ENCODE data around the gene DUSP9. TPM values are rescaled to one million over a fixed set of nuclear protein-coding genes. Genes with fewer than 3 reads are reported as not detected.

Gene DUSP9
- polyA plus RNA-seq, 1 donor = 0.14 TPM

DNA sequence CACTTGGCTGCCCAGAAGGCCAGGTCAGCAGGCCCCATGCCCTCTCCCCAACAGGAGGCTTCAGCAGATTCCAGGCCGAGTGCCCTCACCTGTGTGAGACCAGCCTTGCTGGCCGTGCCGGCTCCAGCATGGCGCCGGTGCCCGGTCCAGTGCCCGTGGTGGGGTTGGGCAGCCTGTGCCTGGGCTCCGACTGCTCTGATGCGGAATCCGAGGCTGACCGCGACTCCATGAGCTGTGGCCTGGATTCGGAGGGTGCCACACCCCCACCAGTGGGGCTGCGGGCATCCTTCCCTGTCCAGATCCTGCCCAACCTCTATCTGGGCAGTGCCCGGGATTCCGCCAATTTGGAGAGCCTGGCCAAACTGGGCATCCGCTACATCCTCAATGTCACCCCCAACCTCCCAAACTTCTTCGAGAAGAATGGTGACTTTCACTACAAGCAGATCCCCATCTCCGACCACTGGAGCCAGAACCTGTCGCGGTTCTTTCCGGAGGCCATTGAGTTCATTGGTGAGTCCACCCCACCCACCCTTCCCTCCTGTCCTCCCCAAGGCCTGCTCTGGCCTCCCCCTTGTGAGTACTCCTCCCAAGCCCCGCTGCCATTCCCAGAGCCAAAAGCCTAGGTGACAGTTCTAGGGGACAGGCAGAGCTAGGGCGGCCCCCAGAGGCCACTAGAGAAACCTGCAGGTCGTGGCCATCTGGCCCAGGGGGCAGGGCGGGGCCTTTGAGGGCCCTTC lies 2.3 kb downstream of the DUSP9 start:
- DNase-seq = no peak

- no peak for DNase-seq
Observed at GRCh38 chrX:153649915-153650782, 3.1 kb downstream of the DUSP9 start.

DNA sequence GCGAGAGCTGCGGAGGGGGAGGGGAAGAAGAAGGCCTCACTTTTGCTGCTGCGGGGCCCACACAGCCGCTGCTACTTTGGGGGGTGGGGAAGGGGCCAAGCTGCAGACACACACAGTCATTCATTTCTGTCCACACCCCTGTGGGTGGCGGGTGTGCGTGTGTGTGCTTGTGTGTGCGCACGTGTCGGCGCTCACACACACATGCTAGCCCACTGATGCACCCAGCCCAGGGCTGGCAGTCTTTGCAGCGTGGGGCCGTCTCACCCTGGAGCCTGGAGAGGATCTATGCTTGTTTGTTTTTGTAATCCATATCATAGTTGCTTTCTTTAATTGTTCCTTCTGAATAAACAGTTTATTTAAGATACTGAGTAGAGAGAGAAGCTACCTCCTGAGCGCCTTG lies 4.0 kb downstream of the DUSP9 start:
- DNase-seq = no peak

GRCh38 chrX:153651540-153652079 lies 4.6 kb downstream of the DUSP9 start:
- no peak for DNase-seq

DNA sequence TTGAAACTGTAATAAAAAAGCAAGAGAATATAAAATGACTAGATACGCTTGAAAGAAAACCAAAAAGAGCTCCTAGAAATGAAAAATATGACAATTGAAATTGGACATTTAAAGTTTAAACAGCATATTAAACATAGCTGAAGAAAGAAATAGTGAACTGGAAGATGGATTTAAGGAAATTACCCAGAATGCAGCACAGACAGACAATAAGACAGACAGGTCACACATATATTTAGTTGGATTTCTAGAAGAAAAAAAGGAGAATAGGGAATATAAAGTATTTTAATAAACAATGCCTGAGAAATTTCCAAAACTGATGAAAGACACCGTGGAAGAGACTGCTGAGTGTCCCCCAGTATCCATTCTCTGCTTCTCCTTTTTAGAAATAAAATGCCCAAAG lies 6.6 kb downstream of the DUSP9 start:
- DNase-seq = no peak

GRCh38 chrX:153657161-153657560 lies 10.2 kb downstream of the DUSP9 start:
- no peak for DNase-seq

DNA sequence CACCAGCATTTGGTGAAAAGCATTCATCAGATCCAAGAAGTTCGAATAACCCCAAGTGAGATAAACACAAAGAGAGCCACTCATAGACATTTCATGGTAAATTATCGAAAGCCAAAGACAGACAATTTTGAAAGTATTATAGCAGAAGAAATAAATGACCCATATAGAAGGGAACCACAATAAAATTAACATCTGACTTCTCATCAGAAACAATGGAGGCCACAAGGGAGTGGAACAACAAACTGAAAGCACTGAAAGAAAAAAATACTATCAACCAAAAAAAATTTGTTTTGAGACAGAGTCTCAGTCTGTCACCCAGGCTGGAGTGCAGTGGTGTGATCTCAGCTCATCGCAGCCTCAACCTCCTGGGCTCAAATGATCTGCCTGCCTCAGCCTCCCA lies 12.3 kb downstream of the DUSP9 start:
- no peak for DNase-seq

DNA sequence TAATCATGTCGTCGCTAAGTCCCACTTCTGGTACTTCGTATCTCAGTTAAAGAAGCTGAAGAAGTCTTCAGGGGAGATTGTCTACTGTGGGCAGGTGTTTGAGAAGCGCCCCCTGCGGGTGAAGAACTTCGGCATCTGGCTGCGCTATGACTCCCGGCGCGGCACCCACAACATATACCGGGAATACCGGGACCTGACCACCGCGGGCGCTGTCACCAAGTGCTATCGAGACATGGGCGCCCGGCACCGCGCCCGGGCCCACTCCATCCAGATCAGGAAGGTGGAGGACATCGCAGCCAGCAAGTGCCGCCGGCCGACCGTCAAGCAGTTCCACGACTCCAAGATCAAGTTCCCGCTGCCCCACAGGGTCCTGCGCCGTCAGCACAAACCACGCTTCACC lies 15.3 kb downstream of the DUSP9 start:
- DNase-seq = no peak

DNA sequence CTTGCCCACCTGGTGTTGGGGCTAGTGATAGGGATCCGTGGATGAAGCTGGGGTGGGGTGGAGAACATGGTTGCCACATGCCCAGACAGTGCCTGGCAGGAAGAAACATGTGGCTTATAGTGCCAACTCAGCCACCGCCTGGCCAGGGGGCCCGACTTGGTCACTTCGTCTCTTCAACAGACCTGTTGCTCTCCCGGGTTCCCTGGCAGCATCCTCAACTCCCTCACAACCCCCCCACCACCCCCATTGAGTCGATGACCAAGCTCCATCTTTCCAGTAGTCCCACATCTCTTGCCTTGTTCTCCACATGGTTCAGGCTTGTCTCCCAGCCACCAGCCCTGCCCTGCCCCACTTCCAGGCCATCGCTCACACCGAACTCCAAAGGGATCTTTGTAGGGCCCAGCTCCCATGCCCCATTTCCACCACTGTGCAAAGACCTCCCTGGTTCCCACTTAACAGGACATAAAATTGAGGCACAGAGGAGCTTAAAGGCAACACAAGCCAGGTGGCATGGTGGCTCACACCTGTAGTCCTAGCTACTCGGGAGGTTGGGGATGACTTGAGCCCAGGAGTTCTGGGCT lies 18.8 kb downstream of the DUSP9 start:
- no peak for DNase-seq

DNA sequence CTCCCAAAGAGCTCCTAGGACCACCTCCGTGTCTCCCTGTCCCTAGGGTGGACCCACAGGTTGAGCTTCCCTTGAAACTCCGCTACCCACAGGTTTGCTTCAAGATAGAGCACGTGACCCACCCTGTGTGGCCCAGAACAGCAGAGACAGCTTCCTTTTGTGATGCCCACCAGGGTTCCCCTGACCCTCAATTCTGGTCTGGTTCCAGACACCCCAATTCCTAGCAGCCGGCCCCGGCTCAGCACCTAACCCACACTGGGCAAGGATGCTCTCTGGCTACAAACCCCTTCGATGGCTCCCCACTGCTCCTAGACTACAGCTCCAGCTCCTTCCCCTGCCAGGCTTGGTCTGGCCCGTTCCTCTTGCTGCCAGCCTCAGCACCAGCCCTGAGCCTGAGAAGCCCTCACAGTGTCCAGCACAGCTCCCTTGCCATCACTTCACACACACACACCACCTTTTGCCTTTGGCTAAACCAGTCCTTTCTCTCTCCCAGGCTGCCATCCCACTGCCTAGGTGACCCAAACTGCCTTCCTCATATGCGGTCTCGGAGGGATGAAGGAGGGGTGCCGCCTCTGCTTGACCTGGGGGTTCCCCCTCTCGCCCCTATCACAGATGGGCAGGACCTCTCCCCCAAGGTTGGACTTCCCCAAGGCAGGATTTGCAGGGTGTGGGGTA lies 20.4 kb downstream of the DUSP9 start:
- no peak for DNase-seq

DNA sequence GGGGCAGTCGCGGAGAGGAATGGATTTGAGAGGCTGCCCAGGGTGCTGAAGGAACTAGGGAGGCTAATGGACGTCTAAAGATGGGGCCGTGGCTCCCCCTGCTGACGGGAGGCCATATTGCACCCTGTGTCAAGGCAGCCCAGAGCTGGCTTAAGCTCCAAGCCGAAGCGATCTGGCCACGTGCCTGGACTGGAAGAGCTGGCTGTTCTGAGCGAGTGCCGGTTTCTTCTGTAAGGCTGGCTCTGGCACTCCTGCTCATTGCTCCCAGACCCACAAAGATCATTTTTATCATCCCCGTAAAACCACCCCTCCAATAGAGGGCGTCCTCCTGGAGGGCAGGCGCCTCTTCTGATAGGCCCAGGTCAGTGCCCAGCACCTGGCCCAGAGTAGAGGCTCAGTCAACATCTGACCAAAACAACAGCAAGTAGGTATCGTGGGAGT lies 21.0 kb downstream of the DUSP9 start:
- peak; percentile 75 for DNase-seq

GRCh38 chrX:153668423-153669173 lies 21.6 kb downstream of the DUSP9 start:
- no peak for DNase-seq

- no peak for DNase-seq
Observed at GRCh38 chrX:153669174-153669890, 22.3 kb downstream of the DUSP9 start.

DNA sequence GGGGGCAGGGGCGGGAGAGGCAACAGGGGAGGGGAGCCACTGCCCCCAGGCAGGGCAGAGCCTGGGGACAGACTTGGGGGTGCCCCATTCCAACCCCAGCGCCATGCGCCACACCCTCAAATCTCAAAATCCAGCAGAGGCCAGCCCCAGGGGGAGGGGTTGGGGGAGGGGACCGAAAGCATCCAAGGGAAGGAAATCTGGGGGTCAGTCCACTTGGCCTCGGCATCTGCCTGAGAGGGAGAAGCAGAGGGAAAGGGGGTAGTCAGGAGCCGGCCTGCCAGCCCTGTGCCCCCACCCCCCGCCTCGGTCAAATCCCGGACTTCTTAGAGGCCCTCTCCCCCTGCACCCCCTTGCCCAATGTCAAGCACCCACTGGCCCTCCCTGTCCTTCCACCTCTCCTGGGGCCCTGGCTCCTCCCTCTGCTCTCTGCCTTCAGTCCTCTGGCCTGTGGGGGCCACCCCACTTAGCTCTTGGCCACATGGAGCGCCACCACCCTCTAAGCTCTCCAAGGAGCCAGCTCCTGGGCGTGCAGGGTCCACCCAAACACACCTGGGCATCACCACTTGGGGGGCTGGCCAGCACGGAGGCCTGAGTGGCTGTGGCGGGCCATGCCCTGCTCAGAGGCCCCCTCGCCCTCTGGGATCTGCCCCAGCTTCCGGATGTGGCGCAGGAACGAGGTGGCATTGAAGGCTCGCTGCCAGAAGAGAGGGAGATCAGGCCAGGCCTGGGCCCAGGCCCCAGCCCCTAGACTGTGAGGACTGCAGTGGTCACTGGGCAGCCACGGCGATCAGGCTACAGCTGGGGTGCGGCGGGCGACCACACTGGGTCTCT lies 23.1 kb downstream of the DUSP9 start:
- DNase-seq = no peak

DNA sequence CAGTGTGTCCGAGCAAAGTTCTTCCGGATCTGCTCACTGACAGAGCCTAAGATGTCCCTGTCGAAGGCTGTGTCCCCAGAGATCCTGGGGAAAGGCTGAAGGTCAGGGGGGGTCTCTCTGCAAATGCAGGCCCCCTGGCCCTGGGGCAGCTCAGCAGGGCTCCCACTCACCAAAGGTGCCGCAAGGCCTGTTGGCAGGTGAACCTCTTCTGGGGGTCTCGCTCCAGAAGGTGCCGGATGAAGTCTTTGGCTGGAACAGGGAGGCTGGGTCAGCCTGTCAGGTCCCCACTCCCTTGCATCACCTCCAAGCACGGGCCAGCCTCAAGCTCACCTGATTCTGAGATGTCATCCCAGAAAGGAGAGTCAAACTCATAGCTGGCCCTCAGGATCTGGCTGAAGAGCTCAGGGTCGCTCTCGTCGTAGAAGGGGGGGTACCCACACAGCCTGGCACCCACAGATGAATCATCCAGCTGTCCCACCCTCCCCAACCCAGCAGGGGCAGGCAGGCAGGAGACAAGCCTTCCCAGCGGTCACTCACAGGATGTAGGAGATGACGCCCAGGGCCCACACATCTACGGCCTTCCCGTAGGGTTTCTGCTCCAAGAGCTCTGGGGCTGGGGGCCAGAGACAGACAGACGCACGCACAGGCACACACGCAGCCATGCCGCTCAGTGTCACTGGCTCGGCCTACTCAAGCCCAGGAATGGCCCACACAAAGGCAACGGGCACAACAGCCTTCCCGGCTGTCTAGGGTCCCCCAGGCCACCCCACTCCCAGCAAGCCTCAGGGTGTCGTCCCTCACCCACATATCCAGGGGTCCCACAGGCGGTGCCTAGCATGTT lies 24.0 kb downstream of the DUSP9 start:
- DNase-seq = no peak

DNA sequence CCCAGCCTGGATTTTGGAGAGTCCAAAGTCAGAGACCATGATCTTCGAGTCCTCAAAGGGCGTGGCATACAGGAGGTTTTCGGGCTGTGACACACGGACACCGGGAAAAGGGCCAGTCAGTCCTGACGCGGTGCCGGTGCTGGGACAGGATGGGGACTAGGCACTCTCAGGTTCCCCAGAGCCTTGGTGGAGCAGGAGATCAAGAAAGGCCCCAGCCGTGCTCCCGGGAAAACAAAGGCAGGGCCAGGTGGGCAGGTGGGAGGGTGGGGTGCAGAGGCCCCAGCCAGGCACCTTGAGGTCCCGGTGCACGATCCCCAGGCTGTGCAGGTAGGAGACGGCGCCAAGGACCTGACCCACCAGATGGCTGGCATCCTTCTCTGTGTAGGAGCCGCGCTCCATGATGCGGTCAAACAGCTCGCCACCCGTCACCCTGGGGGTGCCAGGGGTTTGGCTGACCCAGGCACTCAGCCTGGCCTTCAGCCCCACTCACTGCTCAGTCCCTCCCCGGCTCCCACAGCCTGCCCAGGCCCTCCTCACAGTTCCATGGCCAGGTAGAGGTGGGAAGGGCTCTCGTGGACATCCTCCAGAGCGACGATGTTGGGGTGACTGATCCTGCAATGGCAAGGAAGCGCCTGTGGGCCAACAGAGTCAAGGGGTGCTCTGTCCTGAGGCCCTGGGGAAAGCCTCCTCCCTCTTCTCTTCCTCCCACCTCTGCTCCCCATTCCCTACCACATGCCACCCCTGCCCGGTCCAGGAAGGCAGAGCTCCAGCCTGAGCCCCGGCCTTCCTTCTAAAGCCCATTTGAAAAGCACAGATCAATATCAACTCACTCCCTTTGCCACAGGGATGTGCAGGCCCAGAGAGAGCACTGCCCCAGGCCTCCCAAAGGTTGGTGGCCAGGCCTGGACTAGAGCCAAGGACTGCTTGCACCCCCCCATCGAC lies 24.9 kb downstream of the DUSP9 start:
- no peak for DNase-seq

DNA sequence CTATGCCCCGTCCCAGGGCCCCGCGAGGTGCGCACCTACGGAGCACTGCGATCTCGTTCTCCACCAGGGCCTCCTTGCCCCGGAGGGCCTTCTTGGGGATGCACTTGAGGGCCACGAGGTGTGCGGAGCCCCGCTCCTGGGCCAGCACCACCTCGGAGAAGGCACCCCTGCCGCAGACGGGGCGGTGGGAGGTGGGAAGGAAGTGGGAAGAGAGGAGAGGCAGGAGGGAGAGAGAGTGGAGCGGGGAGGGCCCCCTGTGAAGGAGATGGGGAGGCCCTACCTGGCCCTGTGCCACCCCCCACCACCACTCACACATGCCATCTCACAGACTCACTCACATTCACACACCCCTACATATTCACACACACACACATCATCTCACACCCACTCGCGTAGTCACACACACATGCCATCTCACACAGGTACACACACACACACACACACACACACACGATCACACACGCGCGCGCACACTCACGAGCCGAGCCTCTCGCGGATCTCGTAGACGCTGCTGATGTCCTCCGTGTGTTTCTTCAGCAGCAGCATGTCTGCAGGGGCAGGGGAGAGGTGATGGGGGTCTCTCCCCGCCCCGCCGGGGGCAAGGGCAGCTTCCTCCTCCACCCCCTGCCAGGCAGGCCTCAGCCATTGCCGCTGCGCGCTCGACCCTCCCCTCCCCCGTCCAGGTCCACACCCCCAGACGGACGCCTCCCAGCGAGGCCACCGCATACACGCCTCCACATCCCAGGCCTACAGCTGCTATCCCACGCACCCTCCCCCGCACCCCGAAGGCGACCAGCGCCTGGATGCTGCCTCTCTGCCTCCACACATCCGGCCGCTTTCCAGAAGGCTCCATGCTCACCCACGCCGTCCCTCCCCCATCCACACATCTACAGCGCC lies 25.8 kb downstream of the DUSP9 start:
- no peak for DNase-seq

Data from hindlimb muscle (tissue), 1 donor.